ENCODE measurements around the gene VTI1B.

GRCh38 chr14:67717048-67717447 is 42.6 kb upstream of the VTI1B start:
- TF ChIP-seq CTCF (IDR thresholded peaks at IDR 0.05; ENCODE audit: low read depth, low read length, missing input control) (no peak), REST (IDR thresholded peaks at IDR 0.05) (no peak), YY1 (IDR thresholded peaks at IDR 0.05) (no peak), TAF1 (conservative IDR thresholded peaks at IDR 0.05) (no peak), GABPA (IDR thresholded peaks at IDR 0.05 in 1 of 2, conservative IDR thresholded peaks at IDR 0.05 in 1 of 2) (no peak), ATF3 (IDR thresholded peaks at IDR 0.05) (no peak), MAX (IDR thresholded peaks at IDR 0.05) (no peak), RXRA (IDR thresholded peaks at IDR 0.05) (no peak), RAD21 (IDR thresholded peaks at IDR 0.05) (no peak), FOXA2 (IDR thresholded peaks at IDR 0.05) (no peak), SP1 (IDR thresholded peaks at IDR 0.05) (no peak), HNF4G (IDR thresholded peaks at IDR 0.05) (no peak), EGR1 (IDR thresholded peaks at IDR 0.05; ENCODE audit: low read depth in 2 of 2) (no peak), HNF4A (conservative IDR thresholded peaks at IDR 0.05) (no peak)
